HepG2 (cell line): ENCODE results near the gene CTNNBL1. TPM values are rescaled to one million over a fixed set of nuclear protein-coding genes. Genes with fewer than 3 reads are reported as not detected.

Experiments used
- BCL6 ChIP-seq: IDR thresholded peaks from 2 replicates; pipeline ENCODE4 v1.6.1; 2016; ENCODE audit warnings: missing genetic modification reagents, missing compliant biosample characterization
- BRF2 ChIP-seq: sonication (generic); formaldehyde crosslinking; IDR thresholded peaks from 2 replicates; pipeline ENCODE4 v1.8.1; 2022; ENCODE audit warnings: mild to moderate bottlenecking, missing genetic modification reagents
- CEBPG ChIP-seq: IDR thresholded peaks from 2 replicates; pipeline ENCODE4 v1.6.1; 2016
- CTCF ChIP-seq: sonication (generic); formaldehyde crosslinking; IDR thresholded peaks from 2 replicates; pipeline ENCODE4 v1.5.0; 2020; ENCODE audit warnings: mild to moderate bottlenecking, missing genetic modification reagents, moderate library complexity
- GATA4 ChIP-seq: sonication (generic); IDR thresholded peaks from 2 replicates; pipeline ENCODE4 v1.6.1; 2016; ENCODE audit warnings: antibody characterized with exemption, low read depth, borderline replicate concordance
- GATAD2A ChIP-seq: IDR thresholded peaks from 2 replicates; pipeline ENCODE4 v1.6.1; 2016
- HNRNPL ChIP-seq: fragments of 200-400 bp; formaldehyde crosslinking; IDR thresholded peaks from 2 replicates; pipeline ENCODE4 v1.6.1; 2017; ENCODE audit warnings: mild to moderate bottlenecking, low read depth, low read length
- PCBP1 ChIP-seq: fragments of 200-400 bp; formaldehyde crosslinking; IDR thresholded peaks from 2 replicates; pipeline ENCODE4 v1.6.1; 2017; ENCODE audit warnings: mild to moderate bottlenecking, low read depth, low read length, borderline replicate concordance
- SNAPC2 ChIP-seq: sonication (generic); formaldehyde crosslinking; IDR thresholded peaks from 2 replicates; pipeline ENCODE4 v1.8.1; 2022; ENCODE audit warnings: mild to moderate bottlenecking, missing genetic modification reagents
- SNAPC5 ChIP-seq: sonication (generic); formaldehyde crosslinking; IDR thresholded peaks from 2 replicates; pipeline ENCODE4 v1.8.1; 2023; ENCODE audit warnings: mild to moderate bottlenecking, missing genetic modification reagents, borderline replicate concordance
- SOX13 ChIP-seq, 3 experiments: fragments of 450-650 bp in 1 of 3; sonication (generic) in 1 of 3; formaldehyde crosslinking in 1 of 3; IDR thresholded peaks in 2 of 3; conservative IDR thresholded peaks in 1 of 3; 2 replicates each; pipeline versions ENCODE4 v1.5.0 to v1.6.1; 2016 to 2020; ENCODE audit warnings: antibody characterized with exemption in 1 of 3, mild to moderate bottlenecking in 1 of 3, missing compliant biosample characterization in 1 of 3, missing genetic modification reagents in 1 of 3, moderate library complexity in 1 of 3
- XBP1 ChIP-seq: sonication (generic); formaldehyde crosslinking; IDR thresholded peaks from 2 replicates; pipeline ENCODE4 v1.5.0; 2020; ENCODE audit warnings: missing genetic modification reagents
- ZBTB40 ChIP-seq, 2 experiments: fragments of 450-650 bp in 1 of 2; sonication (generic) in 1 of 2; formaldehyde crosslinking in 1 of 2; IDR thresholded peaks; 2 replicates each; pipeline versions ENCODE4 v1.6.1 to v1.8.0; 2016 to 2022; ENCODE audit warnings: antibody characterized with exemption in 1 of 2, mild to moderate bottlenecking in 1 of 2, missing genetic modification reagents in 1 of 2
- ZNF253 ChIP-seq: sonication (generic); formaldehyde crosslinking; IDR thresholded peaks from 2 replicates; pipeline ENCODE4 v1.8.0; 2022; ENCODE audit warnings: mild to moderate bottlenecking, missing genetic modification reagents, borderline replicate concordance
- polyA plus RNA-seq, 8 experiments: library from polyadenylated mRNA; depleted of rRNA in 3 of 8; stranded (reverse) in 7 of 8; unstranded in 1 of 8; fragments of >200 nt; fragmentation: Illumina TruSeq in 4 of 8; extraction: Trizol in 4 of 8; gene quantifications; 2 replicates each; pipeline versions ENCODE4 v1.2.1 to v1.2.3, GENCODE V29; 2011 to 2016; ENCODE audit warnings: low read depth in 4 of 8, missing spikeins in 1 of 8, mixed read lengths in 1 of 8; ENCODE audit not compliant: insufficient read depth in 1 of 8
- total RNA-seq, 5 experiments: library from RNA; depleted of rRNA; stranded (reverse); fragments of >200 nt; fragmentation: Illumina TruSeq; extraction: Trizol; gene quantifications; 2 replicates each; pipeline ENCODE4 v1.2.3, GENCODE V29; 2016; ENCODE audit warnings: low read depth in 1 of 5

The CTNNBL1 gene
- total and polyA plus RNA-seq, 2 of the 13 experiments (the other 11 are each of a cell fraction or from before 2014, with no cell fraction given): 49.3 to 94.6 TPM

- TF ChIP-seq ZBTB40 (IDR thresholded peaks at IDR 0.05) (no peak), ZBTB40 (CRISPR knock-in tag; IDR thresholded peaks at IDR 0.05) (0 out of 2 replicates have a peak, but pooled peaks have one; percentile 19), CEBPG (CRISPR knock-in tag) (peak; percentile 79), GATAD2A (peak; percentile 50; the same call in 1 of the 2 replicates), SOX13 (IDR thresholded peaks at IDR 0.05) (no peak), SOX13 (CRISPR knock-in tag; conservative IDR thresholded peaks at IDR 0.05 in 1 of 2, IDR thresholded peaks at IDR 0.05 in 1 of 2) (peak in 1 of 2 experiments; percentile 64; a peak in 1 of 4 replicates), ZNF253 (CRISPR knock-in tag) (0 out of 2 replicates have a peak, but pooled peaks have one; percentile 5), XBP1 (CRISPR knock-in tag) (no peak), CTCF (peak; percentile 50), SNAPC2 (CRISPR knock-in tag) (0 out of 2 replicates have a peak, but pooled peaks have one; percentile 4), GATA4 (no peak), BRF2 (CRISPR knock-in tag) (no peak), SNAPC5 (CRISPR knock-in tag) (0 out of 2 replicates have a peak, but pooled peaks have one; percentile 49), BCL6 (CRISPR knock-in tag) (peak; percentile 54; the same call in 1 of the 2 replicates), HNRNPL (0 out of 2 replicates have a peak, but pooled peaks have one; percentile 41), PCBP1 (peak; percentile 67; the same call in 1 of the 2 replicates)
These were observed 192.0 kb downstream of the CTNNBL1 start (continued) for GRCh38 chr20:37885593-37886503.
